GM10266 (cell line): ENCODE results near the gene ZMIZ1.

Experiments
- DNase-seq: peaks from one replicate; pipeline ENCODE4 v3.0.0; 2012; ENCODE audit errors: extremely low spot score
- TF ChIP-seq, protein P1 (sequence below): IDR thresholded peaks from 2 replicates; pipeline ENCODE4 v1.5.1; 2012; ENCODE audit warnings: mild to moderate bottlenecking, low read depth; ENCODE audit not compliant: control insufficient read depth, insufficient read depth; ENCODE audit errors: missing control alignments

Gene ZMIZ1

DNA sequence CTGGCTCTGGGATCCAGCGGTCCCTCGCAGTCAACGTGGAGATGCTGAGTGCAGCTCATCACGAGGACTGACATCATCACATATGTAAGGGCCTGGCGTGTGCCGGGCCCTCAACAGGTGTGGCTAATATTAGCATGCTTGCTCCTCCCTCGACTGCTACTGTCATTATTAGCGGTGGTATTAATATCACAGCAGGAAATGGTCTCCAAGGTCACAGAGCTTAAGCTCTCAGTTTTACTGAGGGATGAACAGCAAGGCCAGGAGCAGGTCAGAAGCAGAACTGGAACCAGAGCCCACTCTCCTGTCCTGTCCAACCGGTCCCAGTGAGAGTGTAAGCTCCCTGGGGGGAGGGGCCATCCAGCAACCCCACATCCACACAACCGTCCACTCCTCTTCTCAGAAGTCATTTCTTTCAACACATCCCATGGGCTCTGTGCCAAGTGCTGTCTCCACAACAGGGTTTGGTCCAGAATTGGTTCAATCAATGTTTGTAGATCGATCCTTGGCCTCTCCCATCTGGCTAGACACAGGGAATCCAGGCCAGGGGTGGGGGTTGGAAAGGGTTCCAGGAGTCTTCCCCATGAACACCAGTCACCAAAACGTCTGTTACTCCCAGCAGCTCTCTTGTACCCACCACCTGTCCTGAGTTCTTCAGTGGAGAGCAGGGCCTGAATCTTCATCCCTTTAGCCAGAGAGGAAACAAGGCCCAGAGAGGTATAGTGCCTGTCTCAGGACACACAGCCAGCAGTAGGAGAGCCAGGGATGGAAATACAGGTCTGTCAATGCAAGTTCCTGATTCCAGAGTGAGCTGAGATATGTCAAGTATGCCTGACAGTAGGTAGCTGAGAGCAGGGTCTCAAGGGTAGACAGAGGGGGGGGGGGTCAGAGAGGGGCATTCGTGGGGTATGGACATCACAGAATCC, 45.3 kb upstream of the ZMIZ1 start:
- TF ChIP-seq, protein P1, sequence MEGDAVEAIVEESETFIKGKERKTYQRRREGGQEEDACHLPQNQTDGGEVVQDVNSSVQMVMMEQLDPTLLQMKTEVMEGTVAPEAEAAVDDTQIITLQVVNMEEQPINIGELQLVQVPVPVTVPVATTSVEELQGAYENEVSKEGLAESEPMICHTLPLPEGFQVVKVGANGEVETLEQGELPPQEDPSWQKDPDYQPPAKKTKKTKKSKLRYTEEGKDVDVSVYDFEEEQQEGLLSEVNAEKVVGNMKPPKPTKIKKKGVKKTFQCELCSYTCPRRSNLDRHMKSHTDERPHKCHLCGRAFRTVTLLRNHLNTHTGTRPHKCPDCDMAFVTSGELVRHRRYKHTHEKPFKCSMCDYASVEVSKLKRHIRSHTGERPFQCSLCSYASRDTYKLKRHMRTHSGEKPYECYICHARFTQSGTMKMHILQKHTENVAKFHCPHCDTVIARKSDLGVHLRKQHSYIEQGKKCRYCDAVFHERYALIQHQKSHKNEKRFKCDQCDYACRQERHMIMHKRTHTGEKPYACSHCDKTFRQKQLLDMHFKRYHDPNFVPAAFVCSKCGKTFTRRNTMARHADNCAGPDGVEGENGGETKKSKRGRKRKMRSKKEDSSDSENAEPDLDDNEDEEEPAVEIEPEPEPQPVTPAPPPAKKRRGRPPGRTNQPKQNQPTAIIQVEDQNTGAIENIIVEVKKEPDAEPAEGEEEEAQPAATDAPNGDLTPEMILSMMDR = no peak
- no peak for DNase-seq

- TF ChIP-seq, protein P1 = no peak
- DNase-seq = no peak
Measured at GRCh38 chr10:79024296-79024695, 44.5 kb upstream of the ZMIZ1 start.

- TF ChIP-seq, protein P1 = no peak
Measured at GRCh38 chr10:79024720-79025198, 44.0 kb upstream of the ZMIZ1 start.

DNA sequence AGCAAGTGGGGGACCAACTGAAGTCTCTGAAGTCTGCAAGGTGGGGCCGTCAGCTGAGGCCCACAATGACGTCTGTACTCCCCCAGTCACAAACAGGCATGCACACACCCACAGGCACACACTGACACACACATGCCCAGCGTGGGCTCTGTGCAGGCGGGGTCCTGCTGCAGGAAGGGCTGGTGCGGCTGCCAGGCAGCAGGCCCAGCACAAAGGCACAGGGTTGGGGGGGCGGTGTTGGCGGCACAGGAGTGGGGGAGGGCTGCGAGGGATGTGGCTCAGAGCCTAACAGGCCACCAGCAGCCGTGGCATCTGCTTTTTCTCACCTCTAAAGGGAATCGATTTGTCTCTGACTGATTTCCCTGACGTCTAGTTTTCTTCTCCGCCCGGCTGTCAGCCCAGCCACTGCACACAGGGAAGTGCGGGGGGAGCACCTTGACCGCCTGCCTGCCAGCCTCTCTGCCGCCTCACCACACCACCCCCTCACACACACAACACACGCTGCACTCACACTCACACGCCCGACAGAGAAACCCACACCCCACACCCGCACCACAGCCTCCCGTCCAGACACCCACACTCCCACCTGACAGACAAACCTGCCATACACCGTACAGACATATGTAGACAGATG, 43.5 kb upstream of the ZMIZ1 start:
- DNase-seq = no peak
- TF ChIP-seq, protein P1 = no peak

More at GRCh38 chr10:79024720-79025198, 44.0 kb upstream of the ZMIZ1 start:
- no peak for DNase-seq

- no peak for DNase-seq
- TF ChIP-seq, protein P1 = no peak
Measured at GRCh38 chr10:79026341-79026761, 42.4 kb upstream of the ZMIZ1 start.

DNA sequence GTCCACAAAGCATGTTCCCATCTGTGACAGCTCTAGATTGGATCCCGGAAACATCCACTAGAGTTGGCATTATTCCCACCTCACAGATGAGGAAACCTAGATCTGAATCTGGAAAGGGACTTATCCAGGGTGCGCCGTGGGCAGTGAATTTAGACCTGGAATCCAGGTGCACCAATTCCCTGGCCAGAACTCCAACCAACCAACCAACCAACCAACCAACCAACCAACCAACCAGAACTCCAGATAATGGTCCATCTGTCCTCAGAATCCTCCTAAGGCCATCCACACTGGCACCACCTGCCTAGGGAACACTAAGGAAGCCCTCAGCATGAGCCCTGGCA, 42.0 kb upstream of the ZMIZ1 start:
- TF ChIP-seq, protein P1 = no peak
- DNase-seq = no peak
